ENCODE measurements around the gene HSD3B7. TPM values are rescaled to one million over a fixed set of nuclear protein-coding genes. Genes with fewer than 3 reads are reported as not detected.
"Not testable (repeated sequence)": the region's sequence is repeated elsewhere in the genome, so short reads cannot be mapped to it uniquely, and the experiment has no call there.

Gene HSD3B7
- total RNA-seq, 6 experiments from 2014 or later, result 54.6 to 219 (median 86.9) TPM

- Histone ChIP-seq H3K27me3 (no peaks in the 10 kb centered on the region), H3K4me3 (no peak overlapping the region), H3K27ac (no peak overlapping the region), H3K9me3 (no peaks in the 10 kb centered on the region), H3K4me1 (no peaks in the 10 kb centered on the region), H3K36me3 (no peaks in the 10 kb centered on the region)
- DNase-seq, result no peak
- intact Hi-C loops (cut with DNase I), result no loop called here
- no peak for TF ChIP-seq CTCF (IDR thresholded peaks at IDR 0.05)
- no peak for TF ChIP-seq POLR2A (IDR thresholded peaks at IDR 0.05)
- no peak for ATAC-seq
- 54% methylated on average over 2 of the region's 7 CpGs for WGBS (ENCODE audit: insufficient coverage, low coverage, low lambda C conversion rate, missing lambda C conversion rate)
Observed at GRCh38 chr16:31009120-31009519, 24.1 kb downstream of the HSD3B7 start.

- Histone ChIP-seq H3K4me1 (no peaks in the 10 kb centered on the region), H3K27me3 (no peaks in the 10 kb centered on the region), H3K36me3 (no peaks in the 10 kb centered on the region), H3K9me3 (no peaks in the 10 kb centered on the region), H3K4me3 (no peak overlapping the region), H3K27ac (no peak overlapping the region)
- TF ChIP-seq CTCF (IDR thresholded peaks at IDR 0.05), result no peak
- ATAC-seq (no peak), DNase-seq (no peak)
- intact Hi-C loops (cut with DNase I), result no loop called here
- WGBS (ENCODE audit: insufficient coverage, low coverage, low lambda C conversion rate, missing lambda C conversion rate), result 19% methylated on average over 18 of the region's 36 CpGs
Observed at GRCh38 chr16:31009894-31010584, 25.0 kb downstream of the HSD3B7 start.

GRCh38 chr16:31010585-31011325, 25.7 kb downstream of the HSD3B7 start, which contains the start of gene STX1B:
Gene STX1B (minus strand): TSS chr16:31010638. CDS start chr16:31010396, 242 bp downstream.
- ATAC-seq (no peak), DNase-seq (no peak)
- intact Hi-C loops (cut with DNase I), result no loop called here

GRCh38 chr16:31011815-31012214, 26.8 kb downstream of the HSD3B7 start:
- H3K36me3 ChIP-seq; intact Hi-C loops (cut with DNase I); H3K4me3 ChIP-seq; H3K4me1 ChIP-seq; H3K9me3 ChIP-seq; H3K27ac ChIP-seq; H3K27me3 ChIP-seq; ATAC-seq; DNase-seq: not testable (repeated sequence)
- WGBS (ENCODE audit: insufficient coverage, low coverage, low lambda C conversion rate, missing lambda C conversion rate), result 65% methylated on average over 7 of the region's 7 CpGs

More at GRCh38 chr16:31010585-31011325, 25.7 kb downstream of the HSD3B7 start, which contains the start of gene STX1B:
- 15% methylated on average over 17 of the region's 45 CpGs for WGBS (ENCODE audit: insufficient coverage, low coverage, low lambda C conversion rate, missing lambda C conversion rate)
- H3K27ac ChIP-seq, result no peak within 1 kb of the TSS
- no peaks in the 10 kb centered on the region for H3K9me3 ChIP-seq
- TF ChIP-seq CTCF (IDR thresholded peaks at IDR 0.05) (no peak), POLR2A (IDR thresholded peaks at IDR 0.05) (no peak)
- no peaks in the 10 kb centered on the region for H3K36me3 ChIP-seq
- no peak within 1 kb of the TSS for H3K4me3 ChIP-seq
- no peaks in the 10 kb centered on the region for H3K27me3 ChIP-seq
- no peaks in the 10 kb centered on the region for H3K4me1 ChIP-seq

- H3K4me3 ChIP-seq; H3K9me3 ChIP-seq; H3K36me3 ChIP-seq; H3K4me1 ChIP-seq; DNase-seq; H3K27me3 ChIP-seq; H3K27ac ChIP-seq; ATAC-seq; intact Hi-C loops (cut with DNase I): not testable (repeated sequence)
Observed at GRCh38 chr16:31013292-31013691, 28.3 kb downstream of the HSD3B7 start.
